SK-N-SH (cell line): ENCODE data around the gene ANK2. TPM values are rescaled to one million over a fixed set of nuclear protein-coding genes. Genes with fewer than 3 reads are reported as not detected.

Source experiments
- CTCF ChIA-PET: fragments of 300-600, 350-600 bp; formaldehyde crosslinking; extraction: SDS; loops from one replicate; lab custom pipeline; 2021; lab: Yijun Ruan, JAX
- POLR2A ChIA-PET: fragments of 350-600 bp; sonication (Branson Sonifier 250); formaldehyde crosslinking; extraction: SDS; loops from one replicate; lab custom pipeline; 2020; ENCODE audit warnings: antibody characterized with exemption, inconsistent platforms; lab: Yijun Ruan, JAX
- DNase-seq: peaks from one replicate; pipeline ENCODE4 v3.0.0; 2012
- H2AFZ ChIP-seq: fragments of 200-600 bp; sonication (generic); 2 replicates; pipeline ENCODE4 v1.8.1; 2016; ENCODE audit warnings: antibody characterized with exemption, mild to moderate bottlenecking, low read depth
- H3F3A ChIP-seq: fragments of 200-600 bp; sonication (generic); replicated peaks from 2 replicates; pipeline ENCODE3; 2016; ENCODE audit warnings: antibody characterized with exemption, mild to moderate bottlenecking; ENCODE audit not compliant: insufficient read depth
- H3K27ac ChIP-seq, 2 experiments: fragments of 200-500 bp in 1 of 2; fragments of 200-600 bp in 1 of 2; sonication (Bioruptor generic) in 1 of 2; sonication (generic), shearing (Covaris generic) in 1 of 2; 2 replicates each; pipeline versions ENCODE4 v1.5.1 to v1.6.1; 2014 to 2016; ENCODE audit warnings: low read depth in 2 of 2, inconsistent platforms in 1 of 2, low read length in 1 of 2, mild to moderate bottlenecking in 1 of 2, mixed read lengths in 1 of 2
- H3K27me3 ChIP-seq: fragments of 200-600 bp; sonication (generic), shearing (Covaris generic); 2 replicates; pipeline ENCODE4 v1.6.1; 2016; ENCODE audit warnings: mixed run types; ENCODE audit not compliant: insufficient read depth
- H3K36me3 ChIP-seq, 2 experiments: fragments of 200-500 bp in 1 of 2; fragments of 200-600 bp in 1 of 2; sonication (Bioruptor generic) in 1 of 2; sonication (generic) in 1 of 2; replicated peaks in 1 of 2; 2 replicates each; pipeline versions ENCODE3 to v1.5.1; 2014 to 2016; ENCODE audit warnings: low read length in 1 of 2, mild to moderate bottlenecking in 1 of 2; ENCODE audit not compliant: insufficient read depth in 2 of 2, control insufficient read depth in 1 of 2
- H3K4me1 ChIP-seq, 2 experiments: fragments of 200-500 bp in 1 of 2; fragments of 200-600 bp in 1 of 2; sonication (Bioruptor generic) in 1 of 2; sonication (generic), shearing (Covaris generic) in 1 of 2; 2 replicates each; pipeline versions ENCODE4 v1.5.1 to v1.6.1; 2014 to 2016; ENCODE audit warnings: low read depth in 1 of 2, low read length in 1 of 2, mixed run types in 1 of 2; ENCODE audit not compliant: insufficient read depth in 2 of 2, control insufficient read depth in 1 of 2
- H3K4me2 ChIP-seq: fragments of 200-600 bp; sonication (generic), shearing (Covaris generic); 2 replicates; pipeline ENCODE4 v1.6.1; 2017; ENCODE audit warnings: mixed run types
- H3K4me3 ChIP-seq, 2 experiments: fragments of 200-500 bp in 1 of 2; fragments of 200-600 bp in 1 of 2; sonication (Bioruptor generic) in 1 of 2; sonication (generic), shearing (Covaris generic) in 1 of 2; 2 replicates each; pipeline versions ENCODE4 v1.5.1 to v1.8.1; 2014 to 2016; ENCODE audit warnings: low read depth in 2 of 2, inconsistent platforms in 1 of 2, low read length in 1 of 2, mild to moderate bottlenecking in 1 of 2, mixed read lengths in 1 of 2, moderate library complexity in 1 of 2
- H3K79me2 ChIP-seq: fragments of 200-600 bp; sonication (generic); 2 replicates; pipeline ENCODE4 v1.8.1; 2017; ENCODE audit warnings: mild to moderate bottlenecking; ENCODE audit not compliant: insufficient read depth
- H3K9ac ChIP-seq: fragments of 200-600 bp; sonication (generic); 2 replicates; pipeline ENCODE4 v1.6.1; 2017; ENCODE audit warnings: mixed run types
- H3K9me2 ChIP-seq: fragments of 200-600 bp; sonication (generic); 2 replicates; pipeline ENCODE4 v1.6.1; 2017; ENCODE audit warnings: mixed run types
- H3K9me3 ChIP-seq: fragments of 200-600 bp; sonication (generic); 2 replicates; pipeline ENCODE4 v1.6.1; 2017; ENCODE audit warnings: mixed run types, mild to moderate bottlenecking, moderate library complexity
- H4K20me1 ChIP-seq: fragments of 200-600 bp; sonication (generic); 2 replicates; pipeline ENCODE4 v1.6.1; 2017; ENCODE audit warnings: mild to moderate bottlenecking, mixed run types; ENCODE audit not compliant: insufficient read depth
- CTCF ChIP-seq: fragments of 200-600 bp; sonication (generic); IDR thresholded peaks from 2 replicates; pipeline ENCODE4 v1.6.1; 2017; ENCODE audit warnings: antibody characterized with exemption, mild to moderate bottlenecking, moderate library complexity
- ELF1 ChIP-seq: IDR thresholded peaks from 2 replicates; pipeline ENCODE4 v1.4.0; 2012
- EZH2phosphoT487 ChIP-seq: fragments of 200-600 bp; sonication (generic); IDR thresholded peaks from 2 replicates; pipeline ENCODE4 v1.6.1; 2017; ENCODE audit warnings: low read depth, mixed run types, mild to moderate bottlenecking, antibody characterized with exemption, moderate library complexity, borderline replicate concordance
- FOXM1 ChIP-seq: IDR thresholded peaks from 2 replicates; pipeline ENCODE4 v1.4.0; 2012; ENCODE audit warnings: low read depth, mild to moderate bottlenecking
- JUND ChIP-seq: IDR thresholded peaks from 2 replicates; pipeline ENCODE4 v1.4.0; 2012
- NRF1 ChIP-seq: IDR thresholded peaks from 2 replicates; pipeline ENCODE4 v1.6.1; 2012; ENCODE audit warnings: low read depth, mild to moderate bottlenecking, low read length
- POLR2AphosphoS5 ChIP-seq: IDR thresholded peaks from 2 replicates; pipeline ENCODE4 v1.6.1; 2012; ENCODE audit warnings: low read depth, low read length
- RAD21 ChIP-seq: IDR thresholded peaks from 2 replicates; pipeline ENCODE4 v1.6.1; 2012; ENCODE audit warnings: mild to moderate bottlenecking, low read length
- RCOR1 ChIP-seq: fragments of 150-350 bp; IDR thresholded peaks from 2 replicates; pipeline ENCODE4 v1.6.1; 2017; ENCODE audit warnings: antibody characterized with exemption, low read length
- SIN3A ChIP-seq: IDR thresholded peaks from 2 replicates; pipeline ENCODE4 v1.6.1; 2012; ENCODE audit warnings: low read depth, mild to moderate bottlenecking, low read length, moderate library complexity, borderline replicate concordance
- SMC3 ChIP-seq: IDR thresholded peaks from 2 replicates; pipeline ENCODE4 v1.6.1; 2012; ENCODE audit warnings: low read depth, low read length, improper control_type of control experiment
- TAF1 ChIP-seq: IDR thresholded peaks from 2 replicates; pipeline ENCODE4 v1.6.1; 2012; ENCODE audit warnings: low read depth, mild to moderate bottlenecking, low read length, moderate library complexity, borderline replicate concordance
- USF1 ChIP-seq: IDR thresholded peaks from 2 replicates; pipeline ENCODE4 v1.4.0; 2012; ENCODE audit warnings: low read depth, borderline replicate concordance
- YY1 ChIP-seq: IDR thresholded peaks from 2 replicates; pipeline ENCODE4 v1.4.0; 2012; ENCODE audit warnings: low read depth, mild to moderate bottlenecking
- ZBTB33 ChIP-seq: IDR thresholded peaks from 2 replicates; pipeline ENCODE4 v1.4.0; 2012; ENCODE audit warnings: low read depth, borderline replicate concordance
- WGBS: methylation state at CpG from one replicate; pipeline ENCODE4 v1.1.6; 2017; ENCODE audit warnings: low lambda C conversion rate; 5-methylcytosine and 5-hydroxymethylcytosine counted together
- polyA plus RNA-seq, 3 experiments: library from polyadenylated mRNA; depleted of rRNA; stranded (reverse); fragments of >200 nt; gene quantifications; 2 replicates each; pipeline ENCODE4 v1.2.3, GENCODE V29; 2012

The ANK2 gene
- polyA plus RNA-seq, 1 of the 3 experiments (the other 2 are of a cell fraction) = 0.69 TPM

GRCh38 chr4:113080050-113080449, 30.6 kb downstream of the ANK2 start:
- H3K79me2 ChIP-seq = no peaks in the 10 kb centered on the region
- H3K4me2 ChIP-seq = no peak overlapping the region
- H3F3A ChIP-seq = no peaks in the 10 kb centered on the region
- no peak for DNase-seq
- no peaks in the 10 kb centered on the region for H3K9me3 ChIP-seq
- TF ChIP-seq YY1 = no peak
- no peak for TF ChIP-seq RAD21
- no peak overlapping the region for H3K9ac ChIP-seq
- no peak overlapping the region for H3K27ac ChIP-seq
- no peaks in the 10 kb centered on the region for H4K20me1 ChIP-seq
- no peaks in the 10 kb centered on the region for H3K36me3 ChIP-seq
- no peaks in the 10 kb centered on the region for H3K27me3 ChIP-seq
- no peak overlapping the region for H2AFZ ChIP-seq
- ChIA-PET CTCF (no interaction called here), POLR2A (no interaction called here)
- H3K4me1 ChIP-seq = peaks cover 0 to 12% of the 10 kb centered on the region in 2 experiments; a peak in 2 of 4 replicates
- 80% methylated on average over 9 of the region's 9 CpGs for WGBS
- H3K9me2 ChIP-seq = no peaks in the 10 kb centered on the region
- no peak overlapping the region for H3K4me3 ChIP-seq

- Histone ChIP-seq H3K4me3 (no peak overlapping the region), H4K20me1 (no peaks in the 10 kb centered on the region), H3K9me3 (no peaks in the 10 kb centered on the region), H3K27ac (no peak overlapping the region), H2AFZ (no peak overlapping the region), H3K36me3 (no peaks in the 10 kb centered on the region), H3K9ac (no peak overlapping the region), H3F3A (no peaks in the 10 kb centered on the region), H3K9me2 (no peaks in the 10 kb centered on the region), H3K27me3 (no peaks in the 10 kb centered on the region), H3K4me2 (no peak overlapping the region), H3K4me1 (peaks cover 0 to 13% of the 10 kb centered on the region in 2 experiments; a peak in 2 of 4 replicates), H3K79me2 (no peaks in the 10 kb centered on the region)
- TF ChIP-seq SMC3 = no peak
- TF ChIP-seq EZH2phosphoT487 = no peak
- no peak for TF ChIP-seq FOXM1
- no peak for TF ChIP-seq CTCF
- no peak for TF ChIP-seq RAD21
- no peak for TF ChIP-seq ZBTB33
- no peak for TF ChIP-seq POLR2AphosphoS5
- no peak for TF ChIP-seq RCOR1
- no peak for TF ChIP-seq SIN3A
- TF ChIP-seq NRF1 = no peak
- TF ChIP-seq JUND = no peak
- no peak for TF ChIP-seq USF1
- no peak for TF ChIP-seq ELF1
- no peak for TF ChIP-seq TAF1
- ChIA-PET POLR2A (no interaction called here), CTCF (interaction anchor here (0.9 to 1.0 kb wide), 2 partner anchors 14 to 142 kb away, joined by 3 to 4 read pairs; no protein-coding TSS in a partner anchor)
- DNase-seq = no peak
- WGBS = 40% methylated on average over 2 of the region's 2 CpGs
Measured at GRCh38 chr4:113080624-113081023, 31.2 kb downstream of the ANK2 start.
